Measurements from ENCODE around the gene TMEM61. TPM values are rescaled to one million over a fixed set of nuclear protein-coding genes. Genes with fewer than 3 reads are reported as not detected.

The TMEM61 gene
- total RNA-seq, 1 experiment from 2014 or later, result 0.95 TPM

DNA sequence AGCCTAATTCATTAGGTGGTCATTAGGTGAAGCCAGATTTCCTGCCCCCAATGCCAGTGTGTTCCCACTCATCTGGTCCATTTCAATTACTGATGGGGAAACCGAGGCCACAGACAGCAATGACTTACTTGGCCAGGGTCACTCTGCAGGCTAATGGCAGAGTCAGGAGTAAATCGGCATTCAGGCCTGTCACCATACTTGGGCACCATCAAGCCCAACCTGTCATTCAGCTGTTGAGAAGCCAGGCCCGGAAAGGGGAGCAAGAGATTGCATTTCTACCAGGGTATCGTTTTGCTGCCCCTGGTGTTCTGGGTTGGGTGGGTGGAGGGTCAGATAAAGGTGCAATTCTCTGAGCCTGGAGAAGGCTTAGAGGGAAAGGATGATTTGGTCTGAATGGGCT lies 8.0 kb upstream of the TMEM61 start:
- Histone ChIP-seq H3K79me2 (ENCODE audit: low read length) (no peaks in the 10 kb centered on the region), H3F3A (ENCODE audit: low read length, unreplicated experiment) (peaks cover 5% of the 10 kb centered on the region), H3K4me3 (ENCODE audit: low read length) (no peak overlapping the region), H3K9me3 (ENCODE audit: low read length) (no peaks in the 10 kb centered on the region), H3K36me3 (ENCODE audit: low read depth, low read length) (no peaks in the 10 kb centered on the region), H3K27me3 (ENCODE audit: low read length) (no peaks in the 10 kb centered on the region), H2AFZ (ENCODE audit: low read length) (no peak overlapping the region), H3K4me1 (ENCODE audit: insufficient read depth, low read length) (peaks cover 43% of the 10 kb centered on the region), H3K9me2 (replicated peaks; ENCODE audit: low read length) (no peaks in the 10 kb centered on the region), H3K27ac (ENCODE audit: low read length) (no peak overlapping the region), H4K20me1 (ENCODE audit: low read length) (no peaks in the 10 kb centered on the region), H3K9ac (ENCODE audit: low read length) (no peak overlapping the region), H3K4me2 (ENCODE audit: low read length) (no peak overlapping the region)
- no peak for ATAC-seq
- ChIA-PET POLR2A (ENCODE audit: unreplicated experiment) (no interaction called here), CTCF (interaction anchor here (1.2 to 1.9 kb wide), 2 partner anchors 22 to 50 kb away, joined by 5 read pairs; no protein-coding TSS in a partner anchor)
- TF ChIP-seq EZH2 (IDR thresholded peaks at IDR 0.05; ENCODE audit: low read length, unreplicated experiment) (no peak), EZH2phosphoT487 (IDR thresholded peaks at IDR 0.05; ENCODE audit: borderline replicate concordance, low read length) (no peak)
- TF ChIP-seq, protein P1, sequence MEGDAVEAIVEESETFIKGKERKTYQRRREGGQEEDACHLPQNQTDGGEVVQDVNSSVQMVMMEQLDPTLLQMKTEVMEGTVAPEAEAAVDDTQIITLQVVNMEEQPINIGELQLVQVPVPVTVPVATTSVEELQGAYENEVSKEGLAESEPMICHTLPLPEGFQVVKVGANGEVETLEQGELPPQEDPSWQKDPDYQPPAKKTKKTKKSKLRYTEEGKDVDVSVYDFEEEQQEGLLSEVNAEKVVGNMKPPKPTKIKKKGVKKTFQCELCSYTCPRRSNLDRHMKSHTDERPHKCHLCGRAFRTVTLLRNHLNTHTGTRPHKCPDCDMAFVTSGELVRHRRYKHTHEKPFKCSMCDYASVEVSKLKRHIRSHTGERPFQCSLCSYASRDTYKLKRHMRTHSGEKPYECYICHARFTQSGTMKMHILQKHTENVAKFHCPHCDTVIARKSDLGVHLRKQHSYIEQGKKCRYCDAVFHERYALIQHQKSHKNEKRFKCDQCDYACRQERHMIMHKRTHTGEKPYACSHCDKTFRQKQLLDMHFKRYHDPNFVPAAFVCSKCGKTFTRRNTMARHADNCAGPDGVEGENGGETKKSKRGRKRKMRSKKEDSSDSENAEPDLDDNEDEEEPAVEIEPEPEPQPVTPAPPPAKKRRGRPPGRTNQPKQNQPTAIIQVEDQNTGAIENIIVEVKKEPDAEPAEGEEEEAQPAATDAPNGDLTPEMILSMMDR (conservative IDR thresholded peaks at IDR 0.05; ENCODE audit: low read depth, low read length), result no peak
- intact Hi-C loops (cut with micrococcal nuclease), result no loop called here
- BruUV-seq (replicated peaks), result no TSS peak
- DNase-seq, result no peak

DNA sequence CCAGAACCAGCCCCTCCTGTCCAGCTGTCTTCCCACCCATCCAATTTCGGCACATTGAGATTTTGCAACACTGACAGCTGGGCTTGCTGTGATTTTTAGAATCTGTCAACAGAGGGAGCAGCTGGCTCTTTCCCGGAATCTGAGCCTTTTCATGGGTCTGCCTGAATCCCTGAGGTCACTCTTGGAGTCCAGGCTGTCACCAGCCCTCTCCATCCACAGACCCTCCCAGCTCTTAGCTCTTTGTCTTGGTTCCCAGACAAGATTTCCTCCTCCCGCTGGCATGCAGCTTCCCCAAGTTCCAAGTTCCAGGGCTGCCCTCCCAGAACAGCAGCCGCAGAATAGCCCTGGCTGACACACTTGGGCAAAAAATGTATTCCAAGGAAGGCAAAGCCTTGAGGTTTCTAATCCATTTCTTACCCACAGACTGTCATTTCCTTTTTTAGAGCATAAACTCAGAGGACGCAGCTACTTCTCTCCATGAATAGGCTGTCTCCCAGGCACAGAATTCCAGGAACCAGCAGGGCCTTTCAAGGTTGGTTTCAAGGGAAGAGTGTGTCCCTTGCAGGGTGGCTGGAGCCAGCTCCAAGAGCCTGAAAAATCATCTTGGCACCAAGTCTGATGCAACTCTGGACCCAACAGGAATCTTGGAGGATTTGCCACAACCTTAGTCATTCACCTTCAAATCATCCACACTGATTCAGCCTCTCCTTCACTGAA lies 7.1 kb upstream of the TMEM61 start:
- CTCF ChIA-PET, result interaction anchor here (1.2 to 1.9 kb wide), 2 partner anchors 23 to 49 kb away, joined by 5 read pairs; no protein-coding TSS in a partner anchor
- Histone ChIP-seq H3K27ac (ENCODE audit: low read length) (no peak overlapping the region), H3K4me3 (ENCODE audit: low read length) (no peak overlapping the region), H3K9me3 (ENCODE audit: low read length) (no peaks in the 10 kb centered on the region), H2AFZ (ENCODE audit: low read length) (peak overlapping the region; percentile 27; the same call in 1 of the 2 replicates), H3K27me3 (ENCODE audit: low read length) (no peaks in the 10 kb centered on the region), H4K20me1 (ENCODE audit: low read length) (no peaks in the 10 kb centered on the region), H3K36me3 (ENCODE audit: low read depth, low read length) (no peaks in the 10 kb centered on the region), H3K9me2 (replicated peaks; ENCODE audit: low read length) (no peaks in the 10 kb centered on the region), H3K79me2 (ENCODE audit: low read length) (no peaks in the 10 kb centered on the region), H3K9ac (ENCODE audit: low read length) (no peak overlapping the region), H3K4me1 (ENCODE audit: insufficient read depth, low read length) (peaks cover 44% of the 10 kb centered on the region), H3K4me2 (ENCODE audit: low read length) (peak overlapping the region; percentile 23; the same call in 1 of the 2 replicates), H3F3A (ENCODE audit: low read length, unreplicated experiment) (peaks cover 5% of the 10 kb centered on the region)
- ATAC-seq (peak; percentile 46), DNase-seq (peak; percentile 55)
- BruUV-seq (replicated peaks), result no TSS peak
- POLR2A ChIA-PET (ENCODE audit: unreplicated experiment), result no interaction called here
- TF ChIP-seq, protein P1 (conservative IDR thresholded peaks at IDR 0.05; ENCODE audit: low read depth, low read length), result peak; percentile 61
- TF ChIP-seq EZH2phosphoT487 (IDR thresholded peaks at IDR 0.05; ENCODE audit: borderline replicate concordance, low read length), result no peak
- intact Hi-C loops (cut with micrococcal nuclease), result no loop called here

All from PC-3 (cell line).